Activated CD4-positive, alpha-beta T cell treated with anti-CD3 and anti-CD28 coated beads, Interleukin-2, amount 50 U/mL, for 1 hour (primary cell): Measurements from ENCODE around the gene ANTXR2.
"Not testable (repeated sequence)": the region's sequence is repeated elsewhere in the genome, so short reads cannot be mapped to it uniquely, and the experiment has no call there.

Experiments used
- DNase-seq: peaks from one replicate; pipeline ENCODE4 v3.0.0-alpha.2; 2020

The ANTXR2 gene

DNA sequence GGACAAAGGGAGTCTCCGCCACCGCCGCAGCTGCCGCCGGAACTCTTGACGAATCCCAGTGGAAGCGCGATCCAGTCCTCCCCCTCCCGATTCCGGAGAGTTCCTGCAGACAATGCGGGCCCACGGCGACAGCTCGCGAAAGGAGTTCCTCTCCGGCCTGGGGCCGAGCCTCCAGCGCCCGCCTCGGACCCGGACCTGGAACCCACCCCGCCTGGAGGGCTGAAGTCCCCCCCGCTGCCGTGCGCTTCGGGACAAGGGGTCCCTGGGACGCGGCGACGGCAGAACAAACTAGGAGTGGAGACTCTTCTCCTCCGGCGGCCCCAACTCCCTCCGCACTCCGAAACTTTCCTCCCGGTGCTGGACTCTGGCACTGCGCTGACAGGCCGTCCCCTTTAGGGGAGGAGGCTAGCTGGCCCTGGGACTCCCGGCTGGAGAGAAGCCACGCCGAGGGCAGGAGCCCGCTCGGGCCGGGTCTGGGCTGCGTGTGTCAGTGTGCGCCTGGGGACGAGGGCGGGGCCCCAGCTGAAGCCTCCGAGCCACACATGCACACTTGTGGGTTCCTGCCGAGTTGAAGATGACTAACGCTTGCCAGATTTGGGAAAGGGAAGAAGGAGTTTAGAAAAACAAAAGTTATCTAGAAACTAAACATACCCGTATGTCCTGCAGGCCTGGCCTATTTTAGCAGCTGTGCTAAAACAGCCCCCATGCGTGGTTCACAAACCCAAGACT lies at the start of gene ANTXR2:
ANTXR2 (minus strand) TSS at position 486 of the 729 bp plus-strand sequence. CDS start 669 bp downstream, outside the sequence.
- peak; percentile 69 for DNase-seq

DNA sequence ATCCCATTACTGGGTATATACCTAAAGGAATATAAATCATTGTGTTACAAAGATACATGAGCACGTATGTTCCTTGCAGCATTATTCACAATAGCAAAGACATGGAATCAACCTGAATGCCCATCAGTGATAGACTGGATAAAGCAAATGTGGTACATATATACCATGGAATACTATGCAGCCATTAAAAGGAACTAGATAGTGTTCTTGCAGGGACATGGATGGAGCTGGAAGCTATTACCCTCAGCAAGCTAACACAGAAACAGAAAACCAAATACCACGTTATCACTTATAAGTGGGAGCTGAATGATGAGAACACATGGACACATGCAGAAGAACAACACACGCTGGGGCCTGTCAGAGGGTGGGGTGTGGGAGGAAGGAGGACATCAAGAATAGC lies 48.8 kb upstream of the ANTXR2 start:
- DNase-seq, result not testable (repeated sequence)

DNA sequence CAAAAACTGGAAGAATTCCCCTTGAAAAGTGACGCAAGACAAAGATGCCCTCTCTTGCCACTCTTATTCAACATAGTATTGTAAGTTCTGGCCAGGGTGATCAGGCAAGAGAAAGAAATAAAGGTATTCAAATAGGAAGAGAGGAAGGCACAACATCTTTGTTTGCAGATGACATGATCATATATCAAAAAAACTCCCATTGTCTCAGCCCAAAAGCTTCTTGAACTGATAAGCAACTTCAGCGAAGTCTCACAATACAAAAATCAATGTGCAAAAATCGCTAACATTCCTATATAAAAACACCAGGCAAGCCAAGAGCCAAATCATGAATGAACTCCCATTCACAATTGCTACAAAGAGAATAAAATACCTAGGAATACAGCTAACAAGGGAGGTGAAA lies 46.6 kb upstream of the ANTXR2 start:
- DNase-seq, result not testable (repeated sequence)

DNA sequence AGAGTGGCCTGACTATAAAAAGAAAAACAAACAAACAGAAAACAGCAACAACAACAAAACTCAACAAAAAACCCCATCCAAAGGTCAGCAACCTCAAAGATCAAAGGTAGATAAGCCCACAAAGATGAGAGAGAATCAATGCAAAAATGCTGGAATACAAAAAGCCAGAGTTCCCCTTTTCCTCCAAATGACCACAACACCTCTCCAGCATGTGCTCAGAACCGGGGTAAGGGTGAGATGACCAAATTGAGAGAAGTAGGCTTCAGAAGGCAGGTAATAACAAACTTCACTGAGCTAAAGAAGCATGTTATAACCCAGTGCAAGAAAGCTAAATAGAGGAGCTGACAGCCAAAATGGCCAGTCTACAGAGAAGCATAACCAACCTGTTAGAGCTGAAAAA lies 43.5 kb upstream of the ANTXR2 start:
- no peak for DNase-seq

DNA sequence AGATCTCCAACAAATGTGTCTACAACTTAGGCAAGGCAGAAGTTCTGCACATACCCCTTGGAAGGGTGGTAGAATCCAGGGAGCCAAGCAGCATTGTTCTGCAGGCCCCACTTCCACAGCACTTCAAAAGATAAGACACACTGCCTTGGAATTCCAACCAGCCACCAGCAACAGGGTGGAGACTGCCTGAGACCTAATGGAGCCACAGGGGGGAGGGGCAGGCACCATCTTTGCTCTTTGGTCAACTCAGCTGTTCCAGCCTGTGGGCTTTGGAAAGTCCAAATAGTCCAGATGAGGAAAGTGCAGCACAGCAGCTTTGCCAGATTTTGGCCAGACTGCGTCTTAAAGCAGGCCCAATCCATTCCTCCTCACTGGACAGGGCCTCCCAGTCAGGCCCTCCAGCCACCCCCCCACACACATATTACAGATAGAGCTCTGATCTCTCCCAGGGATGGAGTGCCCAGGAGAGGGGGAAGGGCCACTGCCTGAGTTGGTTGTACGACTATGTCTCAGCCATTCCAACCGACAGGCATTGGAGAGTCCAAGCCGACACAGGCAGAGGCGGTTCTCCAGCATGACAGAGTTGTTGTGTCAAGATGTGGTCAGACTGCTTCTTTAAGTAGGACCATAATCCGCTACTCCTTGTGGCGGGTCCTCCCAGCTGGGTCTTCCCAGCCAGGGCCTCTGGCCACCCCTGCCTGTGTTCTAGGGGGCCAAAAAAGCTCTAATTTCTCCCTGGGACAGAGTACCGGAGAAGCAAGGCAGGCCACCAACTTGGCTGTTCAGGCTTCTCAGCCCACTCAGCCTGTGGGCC lies 42.5 kb upstream of the ANTXR2 start:
- no peak for DNase-seq

DNA sequence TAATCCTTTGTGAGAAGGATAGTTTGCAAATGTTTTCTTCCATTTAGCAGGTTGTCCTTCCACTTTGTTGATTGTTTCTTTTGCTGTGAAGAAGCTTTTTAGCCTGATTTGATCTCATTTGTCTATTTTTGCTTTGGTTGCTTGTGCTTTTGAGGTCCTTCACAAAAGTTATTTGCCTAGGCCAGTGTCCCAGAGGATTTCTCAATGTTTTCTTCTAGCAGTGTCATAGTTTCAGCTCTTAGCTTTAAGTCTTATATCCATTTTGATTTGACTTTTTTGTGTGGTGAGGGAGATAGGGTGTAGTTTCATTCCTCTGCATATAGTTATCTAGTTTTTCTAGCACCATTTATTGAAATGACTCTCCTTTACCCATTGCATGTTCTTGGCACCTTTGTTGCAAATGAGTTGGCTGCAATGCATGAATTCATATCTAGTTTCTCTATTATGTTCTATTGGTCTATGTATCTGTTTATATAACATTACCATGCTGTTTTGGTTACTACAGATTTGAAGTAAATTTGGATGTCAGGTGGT lies 41.8 kb upstream of the ANTXR2 start:
- DNase-seq, result no peak

DNA sequence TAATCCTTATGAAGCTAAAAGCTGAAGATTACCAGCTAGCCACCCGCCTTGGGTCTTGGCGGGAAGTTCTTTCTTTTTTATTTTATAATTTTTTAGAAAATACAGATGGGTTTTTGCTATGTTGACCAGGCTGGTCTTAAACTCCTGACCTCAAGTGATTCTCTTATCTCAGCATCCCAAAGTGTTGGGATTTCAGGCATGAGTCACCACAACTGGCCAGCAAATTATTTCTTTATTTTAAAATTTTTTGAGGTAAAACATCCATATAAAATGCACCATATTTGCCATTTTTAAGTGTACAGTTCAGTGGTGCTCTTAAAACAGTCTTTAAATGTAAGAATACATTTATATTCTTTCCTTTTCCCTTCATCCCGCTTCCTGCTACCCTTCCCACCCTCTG lies 40.6 kb upstream of the ANTXR2 start:
- DNase-seq, result no peak

DNA sequence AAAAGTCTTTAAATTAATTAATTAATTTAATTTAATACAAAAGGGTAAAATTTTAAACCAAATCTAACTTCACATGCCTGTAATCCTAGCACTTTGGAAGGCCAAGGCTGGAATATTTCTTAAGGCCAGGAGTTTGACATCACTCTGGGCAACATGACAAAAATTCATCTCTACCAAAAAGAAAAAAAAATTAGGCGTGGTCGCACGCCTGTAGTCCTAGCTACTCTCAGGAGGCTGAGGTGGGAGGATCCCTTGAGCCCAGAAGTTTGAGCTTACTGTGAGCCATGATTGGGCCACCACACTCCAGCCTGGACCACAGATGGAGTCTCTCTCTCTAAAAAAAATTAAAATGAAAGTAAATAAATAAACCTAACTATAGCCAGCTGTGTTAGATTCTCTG lies 39.2 kb upstream of the ANTXR2 start:
- DNase-seq, result no peak

DNA sequence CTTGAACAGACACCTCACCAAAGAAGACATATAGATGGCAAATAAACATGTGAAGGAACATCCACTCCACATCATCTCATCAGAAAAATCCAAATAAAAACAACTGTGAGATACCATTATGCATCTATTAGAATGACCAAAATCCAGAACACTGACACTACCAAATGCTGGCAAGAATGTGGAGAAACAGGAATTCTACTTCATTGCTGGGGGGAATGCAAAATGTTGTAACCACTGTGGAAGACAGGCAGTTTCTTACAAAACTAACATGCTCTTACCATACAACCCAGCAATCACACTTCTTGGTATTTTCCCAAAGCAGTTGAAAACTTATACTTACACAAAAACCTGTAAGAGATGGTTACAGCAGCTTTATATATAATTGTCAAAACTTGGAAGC lies 38.2 kb upstream of the ANTXR2 start:
- DNase-seq, result no peak

DNA sequence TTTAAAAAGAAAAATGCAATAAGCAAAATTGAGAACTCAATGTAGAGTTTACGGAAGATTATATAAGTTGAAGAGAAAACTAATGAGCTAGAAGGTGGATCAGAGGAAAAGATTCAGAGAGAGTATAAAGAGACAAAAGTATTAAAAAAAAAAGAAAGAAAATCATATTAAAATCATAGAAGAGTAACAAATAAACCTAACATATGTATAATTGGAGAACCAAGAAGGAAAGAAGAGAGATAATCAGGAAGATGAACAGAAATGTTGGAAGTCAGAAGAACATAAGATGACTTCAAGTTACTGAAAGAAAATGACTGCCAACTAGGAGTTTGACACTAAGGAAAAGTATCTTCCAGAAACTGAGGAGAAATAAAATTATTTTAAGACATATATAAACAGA lies 34.3 kb upstream of the ANTXR2 start:
- DNase-seq, result no peak

DNA sequence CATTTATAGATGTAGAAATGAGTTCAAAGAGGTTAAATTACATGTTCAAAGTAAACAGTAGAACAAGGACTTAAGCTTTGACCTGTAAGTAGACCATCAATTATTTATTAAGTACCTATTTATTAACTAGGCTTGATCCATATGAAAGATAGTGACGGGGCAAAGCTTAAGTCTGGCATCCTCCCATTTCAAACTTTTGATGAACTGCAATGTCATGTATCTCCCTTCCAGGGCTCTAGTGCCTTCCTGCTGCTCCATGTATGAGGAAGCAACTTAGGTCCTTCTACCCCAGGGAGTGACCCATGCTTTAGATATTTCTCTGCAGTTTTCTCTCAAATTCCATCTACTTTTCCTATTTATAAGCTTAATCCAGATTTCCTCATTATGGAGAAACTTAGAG lies 31.9 kb upstream of the ANTXR2 start:
- no peak for DNase-seq

DNA sequence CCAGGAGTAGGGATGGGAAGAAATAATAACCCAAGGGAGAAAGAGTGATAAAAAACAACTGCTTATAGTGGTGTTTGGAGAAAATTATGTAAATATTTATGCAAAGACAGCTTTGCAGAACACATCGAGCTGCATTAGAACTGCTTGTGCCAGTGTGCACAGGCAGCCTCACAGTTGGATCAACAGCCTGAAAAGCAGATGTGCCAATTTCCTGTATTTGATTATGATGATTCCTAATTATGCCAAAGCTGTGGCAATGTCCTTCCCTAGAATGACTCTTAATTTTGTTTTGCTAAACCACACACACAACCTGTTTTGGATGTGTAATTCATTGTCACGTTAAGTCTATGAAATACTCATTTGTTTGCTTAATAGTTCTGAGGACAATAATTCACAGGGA lies 30.6 kb upstream of the ANTXR2 start:
- no peak for DNase-seq

DNA sequence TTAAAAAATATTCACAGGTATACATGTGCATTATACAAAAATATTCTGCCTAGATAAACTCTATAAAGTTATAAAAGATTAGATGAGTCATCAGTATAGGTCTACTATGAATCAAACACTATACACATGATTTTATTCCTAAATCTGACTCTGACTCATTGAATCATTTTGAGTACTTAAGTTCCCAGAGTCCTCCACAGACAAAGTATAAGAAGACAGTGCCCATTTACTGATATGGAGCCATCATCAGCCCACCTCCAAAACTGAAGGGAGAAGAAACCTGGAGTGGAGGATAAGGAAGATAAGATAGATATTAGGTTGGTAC lies 28.7 kb upstream of the ANTXR2 start:
- DNase-seq, result no peak

DNA sequence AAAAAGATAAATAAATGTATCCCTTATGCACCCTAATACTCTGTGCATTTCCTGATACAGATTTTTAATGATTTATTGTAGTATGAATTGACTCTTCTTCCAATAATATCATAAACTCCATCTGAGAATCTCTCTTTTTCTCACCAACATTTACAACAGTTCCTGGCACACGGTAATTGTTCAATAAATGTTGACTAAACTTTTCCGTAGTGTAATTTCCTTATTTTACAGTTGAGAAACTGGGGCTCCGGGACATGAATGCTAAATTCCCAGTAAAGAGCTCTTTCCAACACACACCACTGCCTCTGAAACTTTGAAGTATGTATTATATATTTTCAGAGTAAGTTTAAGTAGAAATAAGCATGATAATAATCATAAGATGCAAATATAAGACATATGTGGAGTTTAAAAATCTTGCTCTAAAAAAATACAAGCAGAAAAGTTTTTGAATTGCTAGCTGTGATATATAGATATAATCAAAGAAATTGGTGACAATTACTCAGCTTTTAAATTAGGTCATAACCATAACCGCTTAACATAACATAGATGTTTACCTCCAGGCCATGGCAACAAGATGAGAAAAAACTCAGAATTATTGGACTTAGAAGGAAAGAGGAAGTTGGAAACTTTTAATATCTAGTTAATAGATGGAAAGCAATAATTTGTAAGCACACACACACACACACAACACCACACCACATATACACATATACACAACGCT lies 28.2 kb upstream of the ANTXR2 start:
- no peak for DNase-seq

DNA sequence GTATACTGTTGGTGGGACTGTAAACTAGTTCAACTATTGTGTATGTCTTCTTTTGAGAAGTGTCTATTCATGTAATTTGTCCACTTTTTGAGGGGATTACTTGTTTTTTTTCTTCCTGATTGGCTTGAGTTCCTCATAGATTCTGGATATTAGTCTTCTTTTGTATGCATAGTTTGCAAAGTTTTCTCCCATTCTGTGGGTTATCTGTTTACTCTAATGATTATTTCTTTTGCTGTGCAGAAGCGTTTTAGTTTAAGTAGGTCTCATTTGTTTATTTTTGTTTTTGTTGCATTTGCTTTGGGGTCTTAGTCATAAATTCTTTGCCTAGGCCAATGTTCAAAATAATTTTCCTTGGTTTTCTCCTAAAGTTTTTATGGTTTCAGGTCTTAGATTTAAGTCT lies 26.6 kb upstream of the ANTXR2 start:
- DNase-seq, result no peak

DNA sequence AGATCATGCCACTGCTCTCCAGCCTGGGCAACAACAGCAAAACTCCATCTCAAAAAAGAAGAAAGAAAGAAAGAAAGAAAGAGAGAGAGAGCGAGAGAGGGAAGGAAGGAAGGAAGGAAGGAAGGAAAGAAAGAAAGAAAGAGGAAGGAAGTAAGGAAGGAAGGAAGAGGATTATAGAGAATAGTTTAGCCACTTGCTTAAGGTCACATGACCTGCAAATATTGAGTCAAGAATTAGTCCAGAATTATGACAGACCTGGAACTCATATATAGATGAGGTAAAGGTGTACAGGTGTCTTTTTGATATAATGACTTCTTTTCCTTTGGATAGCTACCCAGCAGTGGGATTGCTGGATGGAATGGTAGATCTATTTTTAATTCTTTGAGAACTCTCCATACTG lies 25.6 kb upstream of the ANTXR2 start:
- no peak for DNase-seq

DNA sequence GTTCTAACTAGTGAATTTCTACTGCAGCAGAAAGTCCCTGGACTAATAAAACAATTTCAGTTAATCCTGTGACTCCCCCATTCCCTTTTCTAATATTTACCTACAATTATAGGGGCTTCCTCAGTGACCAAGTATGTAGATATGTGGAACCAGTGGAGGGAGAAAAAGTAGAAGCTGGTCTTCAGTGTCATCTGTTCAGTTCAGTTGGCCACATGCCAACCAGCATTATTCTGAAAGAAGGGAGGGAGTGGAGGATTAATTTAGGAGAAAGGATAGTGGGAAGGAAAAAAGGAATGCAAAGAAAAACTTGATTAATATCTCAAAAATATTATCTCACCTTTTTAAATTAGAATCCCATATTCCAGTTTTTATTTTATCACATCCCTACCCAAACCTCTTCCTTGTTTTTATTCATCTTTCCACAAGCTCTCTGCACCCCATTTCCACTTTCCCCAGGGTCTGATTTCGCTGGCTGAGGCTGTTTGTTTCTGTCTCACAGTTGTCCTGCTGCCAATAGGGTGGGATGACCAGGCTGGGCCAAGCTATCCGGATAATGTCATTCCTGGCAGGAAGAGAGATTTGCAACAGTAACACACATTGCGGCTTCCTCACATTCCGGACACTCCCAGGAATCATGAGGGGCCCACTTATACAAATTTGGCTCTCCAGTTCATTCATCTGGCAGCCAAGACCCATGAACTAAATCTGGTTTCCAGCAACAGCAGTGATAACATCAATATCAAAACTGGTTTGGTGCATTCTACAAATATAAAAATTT lies 24.6 kb upstream of the ANTXR2 start:
- DNase-seq, result no peak

DNA sequence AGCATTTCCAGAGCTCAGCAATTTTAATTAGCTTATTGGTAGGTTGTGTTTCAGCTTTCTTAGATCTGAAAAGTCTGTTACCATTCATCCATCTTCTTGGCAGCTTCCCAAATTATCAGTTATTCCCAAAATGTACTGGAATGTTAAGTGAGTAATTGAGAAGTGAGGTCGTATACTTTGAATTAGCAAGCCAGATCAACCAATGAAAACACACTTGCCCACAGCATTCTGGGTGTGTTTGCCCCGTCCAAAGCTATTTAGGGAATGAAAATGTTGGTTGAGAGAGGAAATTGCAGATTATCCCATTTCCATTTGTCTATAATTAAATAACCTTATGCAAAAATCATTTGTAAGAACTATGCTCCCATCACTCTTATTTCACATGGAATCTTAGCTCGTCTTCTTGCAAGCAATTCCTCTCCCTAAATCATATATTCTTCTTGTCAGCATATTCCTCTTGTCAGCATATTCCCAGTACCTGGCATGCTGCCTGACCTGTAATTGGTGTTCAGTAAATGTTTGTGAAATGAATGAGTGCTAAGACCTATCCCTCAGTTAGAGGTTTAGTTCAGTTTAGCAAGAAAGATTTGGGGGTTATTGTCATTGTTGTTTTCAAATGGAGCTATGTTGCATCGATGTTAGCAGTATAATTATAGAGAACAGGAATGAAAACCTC lies 23.3 kb upstream of the ANTXR2 start:
- DNase-seq, result no peak

DNA sequence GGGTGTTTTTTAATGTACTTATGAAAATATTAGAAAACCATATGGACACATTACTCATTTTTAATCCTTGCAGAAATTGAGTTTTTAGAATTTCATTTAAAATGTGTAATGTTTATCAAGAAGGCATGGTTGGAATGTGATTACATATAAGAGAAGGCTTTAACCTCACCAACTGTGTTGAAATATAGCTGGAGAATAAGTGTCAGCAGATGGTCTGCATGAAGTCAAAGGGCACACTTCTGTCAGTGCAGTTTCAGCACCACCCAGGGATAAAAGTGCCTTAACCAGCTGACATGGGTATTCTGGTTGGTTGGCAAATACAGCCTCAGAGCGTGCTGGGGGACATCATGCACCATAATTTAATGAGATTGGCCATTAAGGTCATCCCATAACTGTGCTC lies 21.2 kb upstream of the ANTXR2 start:
- DNase-seq, result no peak

DNA sequence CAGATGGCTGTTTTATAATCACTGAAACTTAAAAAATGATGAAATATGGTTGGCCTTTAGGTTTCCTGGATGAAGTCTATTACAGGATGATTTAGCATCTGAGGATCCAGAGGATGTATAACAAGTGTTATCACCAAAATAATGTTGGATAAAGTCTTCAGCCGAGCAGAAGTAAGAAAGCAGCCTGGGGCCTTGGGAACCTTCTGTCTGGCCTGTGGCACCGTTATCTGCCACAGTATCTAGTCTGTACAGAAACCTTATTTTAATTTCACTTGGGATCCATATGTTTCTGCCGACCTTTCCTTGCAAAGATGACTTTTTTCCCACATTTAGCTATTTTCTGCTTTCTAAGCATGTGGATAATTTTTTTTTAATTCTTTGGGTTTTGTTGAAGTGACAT lies 20.5 kb upstream of the ANTXR2 start:
- no peak for DNase-seq

DNA sequence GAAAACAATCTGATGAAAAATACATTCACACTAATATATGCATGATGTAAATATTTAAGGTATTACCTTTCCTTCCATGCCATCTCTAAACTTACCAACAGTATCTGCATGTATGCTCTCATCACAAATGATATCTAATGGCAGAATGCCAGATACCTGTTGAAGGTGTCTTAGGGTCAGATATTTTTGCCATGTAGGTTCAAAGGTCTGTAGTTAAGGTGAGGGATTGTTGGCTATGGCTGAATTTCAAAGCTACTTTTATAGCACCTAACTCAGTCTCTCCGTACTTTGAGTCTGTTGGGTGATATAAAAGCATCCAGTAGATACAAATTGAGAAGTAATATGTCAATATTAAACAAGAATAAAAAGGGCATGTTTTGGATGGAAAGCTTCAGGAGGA lies 19.8 kb upstream of the ANTXR2 start:
- no peak for DNase-seq

DNA sequence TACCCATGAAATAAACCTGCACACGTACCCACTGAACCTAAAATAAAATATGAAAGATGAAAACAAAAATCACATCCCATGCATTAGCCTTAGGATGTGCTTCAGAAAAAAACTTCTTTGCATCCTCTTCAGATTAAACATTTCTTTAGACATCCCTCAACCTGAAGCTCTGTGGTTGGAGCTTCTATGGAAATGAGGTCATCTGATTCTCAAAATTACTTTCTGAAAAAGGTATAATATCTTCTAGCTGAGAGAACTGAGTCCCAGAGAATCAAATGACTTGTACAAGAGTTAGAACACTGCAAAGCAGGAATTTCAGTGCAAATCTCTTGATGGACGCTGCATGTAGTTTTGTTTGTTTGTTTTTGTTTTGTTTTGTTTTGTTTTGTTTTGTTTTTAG lies 19.1 kb upstream of the ANTXR2 start:
- DNase-seq, result no peak
